GM21717 (cell line): ENCODE results near the gene ZNF800.

Experiments used
- ATAC-seq: cut with Tn5 transposase; IDR thresholded peaks from one replicate; pipeline ENCODE4 v1.9.1; 2021; ENCODE audit warnings: mild to moderate bottlenecking, moderate library complexity; ENCODE audit not compliant: unreplicated experiment

Gene ZNF800

GRCh38 chr7:127350586-127350985, 41.9 kb downstream of the ZNF800 start:
- ATAC-seq = no peak

GRCh38 chr7:127349881-127350280, 42.6 kb downstream of the ZNF800 start:
- no peak for ATAC-seq

- ATAC-seq = no peak
Observed at GRCh38 chr7:127348247-127348631, 44.3 kb downstream of the ZNF800 start.

DNA sequence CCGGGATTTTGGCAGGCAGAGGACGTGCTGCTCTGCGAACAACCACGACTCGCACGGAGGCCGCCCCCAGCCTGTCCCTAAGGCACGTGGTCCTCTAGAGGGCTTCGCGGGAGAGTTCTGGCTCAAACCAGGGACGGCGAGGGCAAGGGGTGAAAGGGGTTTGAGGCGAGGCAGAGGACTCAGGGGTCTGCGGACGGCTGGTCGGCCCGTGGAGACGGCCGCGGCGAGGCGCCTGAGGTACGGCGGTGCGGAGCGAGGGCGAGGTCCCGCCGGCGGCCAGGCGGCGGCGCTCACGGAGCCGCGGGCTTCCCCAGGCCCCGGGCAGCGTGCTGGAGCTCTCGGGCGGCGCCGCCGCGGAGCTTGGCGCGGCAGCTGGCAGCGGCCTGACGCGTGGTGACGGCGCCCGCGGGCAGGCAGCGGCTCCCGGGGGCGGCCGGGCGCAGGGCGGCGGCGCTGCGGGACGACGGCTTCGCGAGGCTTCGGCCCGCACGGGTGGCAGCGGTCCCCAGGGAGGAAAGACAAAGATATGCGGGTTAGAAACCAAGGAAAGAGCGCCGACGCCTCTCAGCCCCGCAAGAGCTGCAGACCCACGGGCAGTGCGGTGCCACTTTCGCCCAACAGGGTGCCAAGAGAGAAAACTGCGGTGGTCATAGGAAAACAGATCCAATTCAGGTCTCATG, 44.8 kb downstream of the ZNF800 start:
- ATAC-seq = peak; percentile 98

GRCh38 chr7:127346575-127347256, 45.8 kb downstream of the ZNF800 start:
- ATAC-seq = no peak

- no peak for ATAC-seq
Observed at GRCh38 chr7:127342596-127342995, 49.9 kb downstream of the ZNF800 start.

DNA sequence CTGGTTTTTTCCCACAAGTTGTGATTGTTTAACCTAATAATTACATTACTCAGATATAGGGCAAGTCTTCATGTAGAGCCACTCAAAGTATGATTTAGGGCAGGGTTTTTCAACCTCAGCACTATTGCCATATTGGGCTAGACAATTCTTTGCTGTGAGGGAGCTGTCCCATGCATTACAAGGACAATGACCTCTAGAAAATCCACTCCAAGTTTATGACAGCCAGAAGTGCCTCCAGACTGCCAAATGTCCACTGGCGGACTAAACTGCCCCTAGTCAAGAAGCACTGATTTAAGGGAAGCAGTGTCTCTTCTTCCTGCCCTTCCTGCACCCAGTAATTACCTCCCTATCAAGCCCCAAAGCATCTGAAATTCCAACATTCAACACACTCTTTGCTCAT, 54.4 kb downstream of the ZNF800 start:
- ATAC-seq = no peak

- no peak for ATAC-seq
Observed at GRCh38 chr7:127337581-127337980, 54.9 kb downstream of the ZNF800 start.

- ATAC-seq = no peak
Observed at GRCh38 chr7:127336458-127336857, 56.0 kb downstream of the ZNF800 start.

- no peak for ATAC-seq
Observed at GRCh38 chr7:127332880-127333279, 59.6 kb downstream of the ZNF800 start.

DNA sequence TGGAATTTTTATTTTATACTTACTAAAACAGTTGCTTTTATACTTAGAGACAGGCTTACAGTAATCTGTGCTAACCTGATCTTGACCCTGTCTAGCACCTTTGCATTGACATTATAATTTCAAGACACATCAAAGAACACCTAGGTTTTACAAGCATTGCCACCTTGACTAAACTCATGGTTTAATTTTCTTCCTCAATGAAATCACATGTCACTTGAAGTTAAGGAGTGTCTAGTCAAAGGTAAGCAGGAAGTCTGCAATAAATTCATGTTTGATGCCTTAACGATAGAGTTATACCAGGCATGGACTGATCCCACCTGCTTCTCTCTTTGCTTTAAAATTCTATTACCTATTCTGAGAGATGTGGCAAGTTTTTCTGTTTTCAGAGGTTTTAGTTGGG, 62.4 kb downstream of the ZNF800 start:
- no peak for ATAC-seq

DNA sequence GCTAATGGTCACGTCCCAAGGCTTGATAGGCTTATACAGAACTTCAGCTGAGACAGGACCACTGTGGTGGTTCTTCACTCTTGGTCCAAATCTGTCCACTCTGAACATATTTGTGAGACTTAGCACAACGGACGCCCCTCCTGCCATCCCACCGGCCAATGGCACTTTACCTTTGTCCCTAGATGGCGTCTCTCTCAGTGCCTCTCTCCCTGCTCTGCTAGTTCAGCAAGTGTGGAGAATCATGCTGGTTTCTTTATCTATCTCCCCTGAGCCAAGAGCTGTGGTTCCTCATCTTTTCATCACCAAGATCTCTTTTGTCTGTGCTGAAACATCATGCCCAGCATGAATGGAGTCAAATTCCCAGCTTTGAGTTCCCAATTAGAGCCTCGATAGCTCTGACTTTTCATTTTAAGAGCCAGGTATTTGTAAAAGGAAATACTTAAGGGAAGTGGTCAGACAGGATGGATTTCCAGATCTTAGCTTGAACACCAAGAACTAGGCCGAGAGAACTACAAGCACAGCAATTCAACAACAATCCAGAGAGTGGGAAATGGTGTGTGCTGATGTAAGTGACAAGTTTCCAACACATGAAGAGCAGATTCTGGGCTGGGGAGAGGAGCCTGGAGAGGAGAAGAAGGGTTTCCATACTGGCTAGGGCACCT, 69.5 kb downstream of the ZNF800 start:
- ATAC-seq = no peak

GRCh38 chr7:127322351-127322750, 70.2 kb downstream of the ZNF800 start:
- no peak for ATAC-seq

DNA sequence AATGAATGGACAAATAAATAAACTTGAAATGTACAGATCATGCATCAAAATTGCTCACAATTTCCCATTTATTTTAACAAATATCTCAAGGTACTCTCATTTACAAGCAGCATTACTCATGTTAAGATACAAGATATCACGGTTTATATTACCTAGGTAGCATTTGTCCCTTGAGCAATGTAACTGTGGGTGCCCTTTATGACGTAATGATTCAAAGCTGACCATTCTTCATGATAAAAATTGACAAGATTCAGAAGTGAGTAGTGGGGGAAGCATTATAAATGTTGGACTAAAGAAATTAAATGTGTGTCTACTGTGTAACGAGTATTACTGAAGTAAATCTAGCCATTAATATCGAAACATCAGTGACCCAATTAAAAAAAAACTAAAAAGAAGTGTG, 71.5 kb downstream of the ZNF800 start:
- no peak for ATAC-seq
